Melanocyte of skin (primary cell): ENCODE data around the gene LPXN. TPM values are rescaled to one million over a fixed set of nuclear protein-coding genes. Genes with fewer than 3 reads are reported as not detected.

Source experiments
- total RNA-seq, 2 donors: library from RNA; depleted of rRNA; stranded (reverse); fragments of >200 nt; gene quantifications; 2 replicates each; pipeline ENCODE4 v1.2.3, GENCODE V29; 2012

Gene LPXN
- total RNA-seq = 10 to 100 TPM; 11.7 to 13.3 TPM

GRCh38 chr11:58575377-58576020, at the start of gene LPXN:
TSS of gene LPXN (minus strand) at chr11:58575856. CDS start at chr11:58575772, 84 bp downstream.

GRCh38 chr11:58622344-58622743, 46.7 kb upstream of the LPXN start, which contains the start of gene CNTF:
TSS of gene CNTF (plus strand) at chr11:58622665. CDS start at chr11:58622753, 88 bp downstream.

GRCh38 chr11:58578635-58579191, 3.1 kb upstream of the LPXN start, which contains the start of gene ZFP91:
TSS of gene ZFP91 (plus strand) at chr11:58579063. CDS start at chr11:58579282, 219 bp downstream.

GRCh38 chr11:58508005-58508404, 67.7 kb downstream of the LPXN start, which contains the start of gene OR5B21:
TSS of gene OR5B21 (minus strand) at chr11:58508105. CDS start at chr11:58508105, 0 bp downstream.

Other genes starting within 250 kb of the LPXN start
- not detected for gene OR5B17, start 216.8 kb downstream of the LPXN start, total RNA-seq
- not detected for gene OR5B3, start 169.0 kb downstream of the LPXN start, total RNA-seq
- gene OR5B2, start 147.7 kb downstream of the LPXN start, total RNA-seq = not detected
- gene OR5B12, start 133.6 kb downstream of the LPXN start, total RNA-seq = not detected
- gene OR5B21, start 67.8 kb downstream of the LPXN start, total RNA-seq = not detected
- 10 to 100 TPM; 55.4 to 68.6 TPM for gene ZFP91, start 3.2 kb upstream of the LPXN start, total RNA-seq
- 1 to 10 TPM; 2.1 to 3.7 TPM for gene CNTF, start 46.8 kb upstream of the LPXN start, total RNA-seq
- gene GLYAT, start 156.1 kb upstream of the LPXN start, total RNA-seq = not detected